H9 (cell line): Measurements from ENCODE around the gene RCN1. TPM values are rescaled to one million over a fixed set of nuclear protein-coding genes. Genes with fewer than 3 reads are reported as not detected.

Experiments
- DNase-seq: peaks from one replicate; pipeline ENCODE4 v3.0.0-alpha.2; 2017
- H2AFZ ChIP-seq: one replicate; pipeline ENCODE4 v1.6.1; 2013; ENCODE audit warnings: mild to moderate bottlenecking, low read length, control low read depth, moderate library complexity
- H2AK5ac ChIP-seq: 2 replicates; pipeline ENCODE4 v1.6.1; 2013; ENCODE audit warnings: low read length, control low read depth, mixed read lengths; ENCODE audit not compliant: insufficient read length
- H2BK120ac ChIP-seq: one replicate; pipeline ENCODE4 v1.6.1; 2013; ENCODE audit warnings: low read depth, mild to moderate bottlenecking, low read length, control low read depth, inconsistent platforms; ENCODE audit not compliant: poor library complexity, severe bottlenecking
- H2BK12ac ChIP-seq: 2 replicates; pipeline ENCODE4 v1.6.1; 2013; ENCODE audit warnings: low read length, control low read depth, mixed read lengths, low read depth; ENCODE audit not compliant: insufficient read length
- H2BK15ac ChIP-seq: 2 replicates; pipeline ENCODE4 v1.6.1; 2013; ENCODE audit warnings: low read depth, low read length, control low read depth
- H2BK20ac ChIP-seq: one replicate; pipeline ENCODE4 v1.6.1; 2013; ENCODE audit warnings: low read depth, mild to moderate bottlenecking, low read length, control low read depth, inconsistent platforms; ENCODE audit not compliant: poor library complexity, severe bottlenecking
- H2BK5ac ChIP-seq: 2 replicates; pipeline ENCODE4 v1.6.1; 2013; ENCODE audit warnings: low read length, control low read depth, mixed read lengths; ENCODE audit not compliant: insufficient read length
- H3K14ac ChIP-seq: 2 replicates; pipeline ENCODE4 v1.6.1; 2013; ENCODE audit warnings: low read length, control low read depth; ENCODE audit not compliant: insufficient read depth
- H3K18ac ChIP-seq: 2 replicates; pipeline ENCODE4 v1.6.1; 2013; ENCODE audit warnings: low read depth, mild to moderate bottlenecking, mixed read lengths, low read length, control low read depth; ENCODE audit not compliant: insufficient read length
- H3K23ac ChIP-seq: 2 replicates; pipeline ENCODE4 v1.6.1; 2013; ENCODE audit warnings: low read length, control low read depth, mixed read lengths, low read depth; ENCODE audit not compliant: insufficient read length
- H3K23me2 ChIP-seq: 2 replicates; pipeline ENCODE4 v1.6.1; 2013; ENCODE audit warnings: low read depth, mild to moderate bottlenecking, mixed read lengths, low read length, control low read depth; ENCODE audit not compliant: insufficient read length, poor library complexity, severe bottlenecking
- H3K27ac ChIP-seq: 2 replicates; pipeline ENCODE4 v1.5.1; 2013; ENCODE audit warnings: low read length, control low read depth, mixed read lengths, low read depth; ENCODE audit not compliant: insufficient read length
- H3K27me3 ChIP-seq: 2 replicates; pipeline ENCODE4 v1.6.1; 2013; ENCODE audit warnings: low read length, control low read depth, inconsistent platforms; ENCODE audit not compliant: insufficient read depth
- H3K4ac ChIP-seq: 2 replicates; pipeline ENCODE4 v1.6.1; 2013; ENCODE audit warnings: low read depth, mild to moderate bottlenecking, control low read depth, inconsistent platforms, low read length, moderate library complexity
- H3K4me1 ChIP-seq: 2 replicates; pipeline ENCODE4 v1.6.1; 2013; ENCODE audit warnings: low read length, control low read depth, inconsistent platforms; ENCODE audit not compliant: insufficient read depth
- H3K4me2 ChIP-seq: 2 replicates; pipeline ENCODE4 v1.6.1; 2013; ENCODE audit warnings: low read length, control low read depth, mixed read lengths; ENCODE audit not compliant: insufficient read length, insufficient read depth
- H3K56ac ChIP-seq: 2 replicates; pipeline ENCODE4 v1.6.1; 2013; ENCODE audit warnings: low read depth, mild to moderate bottlenecking, mixed read lengths, low read length, control low read depth; ENCODE audit not compliant: insufficient read length
- H3K79me1 ChIP-seq: 2 replicates; pipeline ENCODE4 v1.6.1; 2013; ENCODE audit warnings: low read depth, mild to moderate bottlenecking, moderate library complexity, low read length, control low read depth, inconsistent platforms; ENCODE audit not compliant: insufficient read depth, poor library complexity, severe bottlenecking
- H3K79me2 ChIP-seq: 2 replicates; pipeline ENCODE4 v1.6.1; 2013; ENCODE audit warnings: low read length, control low read depth, inconsistent platforms; ENCODE audit not compliant: insufficient read depth
- H3K9ac ChIP-seq: 2 replicates; pipeline ENCODE4 v1.6.1; 2013; ENCODE audit warnings: low read length, control low read depth, mixed read lengths; ENCODE audit not compliant: insufficient read length; ENCODE audit errors: extremely low read depth
- H3K9me3 ChIP-seq: one replicate; pipeline ENCODE4 v1.6.1; 2013; ENCODE audit warnings: low read depth, low read length, inconsistent platforms; ENCODE audit not compliant: control insufficient read depth
- H3T11ph ChIP-seq: one replicate; pipeline ENCODE4 v1.6.1; 2013; ENCODE audit warnings: mild to moderate bottlenecking, low read length, control low read depth, inconsistent platforms
- H4K20me1 ChIP-seq: one replicate; pipeline ENCODE4 v1.6.1; 2013; ENCODE audit not compliant: control insufficient read depth, insufficient read length, insufficient read depth
- H4K5ac ChIP-seq: 2 replicates; pipeline ENCODE4 v1.6.1; 2013; ENCODE audit warnings: low read depth, mild to moderate bottlenecking, mixed read lengths, low read length, control low read depth; ENCODE audit not compliant: insufficient read length
- H4K8ac ChIP-seq: replicated peaks from 2 replicates; pipeline ENCODE4 v1.6.1; 2013; ENCODE audit warnings: low read length, control low read depth, mixed read lengths, low read depth; ENCODE audit not compliant: insufficient read length
- H4K91ac ChIP-seq: 2 replicates; pipeline ENCODE4 v1.6.1; 2013; ENCODE audit warnings: low read depth, mild to moderate bottlenecking, moderate library complexity, mixed read lengths, low read length, control low read depth; ENCODE audit not compliant: insufficient read length
- H3K27ac Mint-ChIP-seq, 3 experiments: 2 replicates in 2 of 3; 3 replicates in 1 of 3; pipeline ENCODE4 v1.8.0; 2020 to 2021; ENCODE audit warnings: mixed read lengths in 3 of 3, mild to moderate bottlenecking in 1 of 3, moderate library complexity in 1 of 3
- H3K27me3 Mint-ChIP-seq: 2 replicates; pipeline ENCODE4 v1.8.0; 2021; ENCODE audit warnings: low read depth, mild to moderate bottlenecking, moderate library complexity, mixed read lengths
- H3K36me3 Mint-ChIP-seq, 3 experiments: 2 replicates in 2 of 3; 3 replicates in 1 of 3; pipeline ENCODE4 v1.8.0; 2020 to 2021; ENCODE audit warnings: low read depth in 3 of 3, mixed read lengths in 3 of 3; ENCODE audit not compliant: insufficient read depth in 1 of 3
- H3K4me1 Mint-ChIP-seq, 2 experiments: 2 replicates each; pipeline ENCODE4 v1.8.0; 2020; ENCODE audit warnings: mixed read lengths in 2 of 2
- H3K4me3 Mint-ChIP-seq, 2 experiments: 2 replicates in 1 of 2; 3 replicates in 1 of 2; pipeline ENCODE4 v1.8.0; 2020 to 2021; ENCODE audit warnings: mild to moderate bottlenecking in 2 of 2, mixed read lengths in 2 of 2, moderate library complexity in 1 of 2
- H3K9me3 Mint-ChIP-seq, 2 experiments: 2 replicates in 1 of 2; 3 replicates in 1 of 2; pipeline ENCODE4 v1.8.0; 2020; ENCODE audit warnings: mild to moderate bottlenecking in 2 of 2, mixed read lengths in 2 of 2, moderate library complexity in 1 of 2
- WGBS: extraction: QIAGEN DNeasy Blood & Tissue Kit; methylation state at CpG from one replicate; pipeline ENCODE4 v1.1.7; 2013; ENCODE audit warnings: missing lambda C conversion rate, low lambda C conversion rate, mixed read lengths; ENCODE audit not compliant: insufficient read length; ENCODE audit errors: extremely low coverage; 5-methylcytosine and 5-hydroxymethylcytosine counted together
- total RNA-seq: library from RNA; stranded (reverse); gene quantifications from 2 replicates; pipeline ENCODE4 v1.2.1, GENCODE V29; 2021
- TF ChIP-seq, protein P1 (sequence below): fragments of 200-600 bp; sonication (generic); conservative IDR thresholded peaks from 3 replicates; pipeline ENCODE4 v1.8.0; 2021; ENCODE audit warnings: antibody characterized with exemption, mild to moderate bottlenecking

Gene RCN1
- total RNA-seq, 1 experiment from 2014 or later: 109 TPM

GRCh38 chr11:32148895-32149294, 58.0 kb downstream of the RCN1 start:
- Histone ChIP-seq H2BK5ac (no peak overlapping the region), H3K27me3 (no peaks in the 10 kb centered on the region), H2BK15ac (no peak overlapping the region), H3K79me1 (no peaks in the 10 kb centered on the region), H2BK20ac (no peak overlapping the region), H2BK12ac (no peak overlapping the region), H4K5ac (no peak overlapping the region), H3K23me2 (no peaks in the 10 kb centered on the region), H3K27ac (no peak overlapping the region), H2BK120ac (no peak overlapping the region), H4K91ac (no peak overlapping the region), H4K8ac (no peak overlapping the region), H2AK5ac (no peak overlapping the region), H3K18ac (no peak overlapping the region), H3T11ph (no peak overlapping the region), H3K4ac (no peak overlapping the region), H2AFZ (no peak overlapping the region), H3K14ac (no peak overlapping the region), H4K20me1 (no peaks in the 10 kb centered on the region), H3K9me3 (no peaks in the 10 kb centered on the region), H3K4me1 (no peaks in the 10 kb centered on the region), H3K23ac (no peak overlapping the region), H3K9ac (no peak overlapping the region), H3K79me2 (no peaks in the 10 kb centered on the region), H3K56ac (no peak overlapping the region), H3K4me2 (no peak overlapping the region)
- no CpG with 5 or more reads among the region's 4 CpGs for WGBS
- H3K36me3 Mint-ChIP-seq: no peaks in the 10 kb centered on the region
- no peak for DNase-seq
- peaks cover 2 to 10% of the 10 kb centered on the region in 2 experiments; a peak in 3 of 4 replicates for H3K4me1 Mint-ChIP-seq
- H3K4me3 Mint-ChIP-seq: no peak overlapping the region
- peaks cover 3 to 9% of the 10 kb centered on the region in 2 experiments; a peak in 2 of 5 replicates for H3K9me3 Mint-ChIP-seq
- TF ChIP-seq, protein P1, sequence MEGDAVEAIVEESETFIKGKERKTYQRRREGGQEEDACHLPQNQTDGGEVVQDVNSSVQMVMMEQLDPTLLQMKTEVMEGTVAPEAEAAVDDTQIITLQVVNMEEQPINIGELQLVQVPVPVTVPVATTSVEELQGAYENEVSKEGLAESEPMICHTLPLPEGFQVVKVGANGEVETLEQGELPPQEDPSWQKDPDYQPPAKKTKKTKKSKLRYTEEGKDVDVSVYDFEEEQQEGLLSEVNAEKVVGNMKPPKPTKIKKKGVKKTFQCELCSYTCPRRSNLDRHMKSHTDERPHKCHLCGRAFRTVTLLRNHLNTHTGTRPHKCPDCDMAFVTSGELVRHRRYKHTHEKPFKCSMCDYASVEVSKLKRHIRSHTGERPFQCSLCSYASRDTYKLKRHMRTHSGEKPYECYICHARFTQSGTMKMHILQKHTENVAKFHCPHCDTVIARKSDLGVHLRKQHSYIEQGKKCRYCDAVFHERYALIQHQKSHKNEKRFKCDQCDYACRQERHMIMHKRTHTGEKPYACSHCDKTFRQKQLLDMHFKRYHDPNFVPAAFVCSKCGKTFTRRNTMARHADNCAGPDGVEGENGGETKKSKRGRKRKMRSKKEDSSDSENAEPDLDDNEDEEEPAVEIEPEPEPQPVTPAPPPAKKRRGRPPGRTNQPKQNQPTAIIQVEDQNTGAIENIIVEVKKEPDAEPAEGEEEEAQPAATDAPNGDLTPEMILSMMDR: no peak
- H3K27ac Mint-ChIP-seq: no peak overlapping the region
- peaks cover 8% of the 10 kb centered on the region for H3K27me3 Mint-ChIP-seq
